ENCODE measurements around the gene CLNK.

CLNK gene

DNA sequence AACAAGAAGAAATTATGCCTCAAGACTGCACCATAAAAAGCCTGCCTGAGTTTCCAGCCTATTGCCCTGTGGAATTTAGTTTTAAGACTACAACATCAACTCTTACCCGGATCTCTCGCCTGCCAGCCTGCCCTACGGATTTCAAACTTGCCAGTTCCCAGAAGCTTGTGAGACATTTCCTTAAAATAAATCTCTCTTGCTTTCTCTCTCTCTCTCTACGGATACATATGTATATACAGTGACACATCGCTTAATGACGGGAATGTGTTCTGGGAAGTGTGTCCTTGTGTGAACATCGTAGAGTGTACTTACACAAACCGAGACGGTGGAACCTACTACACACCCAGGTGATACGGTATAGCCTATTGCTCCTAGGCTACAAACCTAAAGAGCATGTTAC lies 79.5 kb downstream of the CLNK start:
- no peak overlapping the region for H3K4me3 ChIP-seq (ENCODE audit: low read length)

DNA sequence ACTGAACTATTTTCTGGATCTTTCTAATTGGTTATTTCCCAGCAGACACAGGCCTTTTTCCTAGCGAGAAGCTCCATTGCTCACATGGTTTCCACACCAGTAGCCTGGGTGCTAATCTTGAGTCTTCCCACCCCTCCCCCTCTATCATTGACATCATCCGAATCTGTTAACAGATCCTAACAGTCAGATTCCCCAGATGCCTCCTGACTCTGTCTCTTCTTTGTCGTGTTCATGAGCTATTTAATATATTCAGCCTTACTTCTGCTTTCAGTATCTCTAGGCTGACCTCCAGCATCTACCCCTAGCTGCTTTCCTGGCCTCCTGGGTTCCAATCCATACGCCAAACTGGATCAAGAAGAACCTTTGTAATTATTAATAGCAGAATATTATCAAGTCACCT lies 85.0 kb downstream of the CLNK start:
- TF ChIP-seq ZNF274 (IDR thresholded peaks at IDR 0.05; ENCODE audit: low read depth, low read length) = no peak
- no peak overlapping the region for H3K4me3 ChIP-seq (ENCODE audit: low read length)

More for the DNA sequence above, 79.5 kb downstream of the CLNK start:
- TF ChIP-seq ZNF274 (IDR thresholded peaks at IDR 0.05; ENCODE audit: low read depth, low read length) = no peak

DNA sequence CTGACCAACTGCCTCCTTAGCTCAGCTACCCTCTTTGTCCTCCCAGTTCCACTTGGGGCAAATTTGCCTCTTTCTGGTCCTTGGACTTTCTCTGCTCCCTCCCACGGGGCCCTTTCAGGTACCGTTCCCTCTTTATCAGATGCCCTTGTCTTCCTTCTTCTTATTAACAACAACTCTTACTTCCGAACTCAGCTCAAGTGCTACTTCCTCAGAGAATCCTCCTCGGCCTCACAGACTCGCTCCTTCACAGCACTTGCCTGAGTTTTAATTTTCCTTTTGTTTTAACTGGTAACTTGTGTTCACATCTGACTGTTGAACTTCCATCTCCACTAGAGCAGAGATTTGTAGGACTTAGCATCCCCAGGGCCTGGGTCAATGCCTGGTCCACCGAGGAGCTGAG lies 85.7 kb downstream of the CLNK start:
- TF ChIP-seq ZNF274 (IDR thresholded peaks at IDR 0.05; ENCODE audit: low read depth, low read length) = no peak
- no peak overlapping the region for H3K4me3 ChIP-seq (ENCODE audit: low read length)

DNA sequence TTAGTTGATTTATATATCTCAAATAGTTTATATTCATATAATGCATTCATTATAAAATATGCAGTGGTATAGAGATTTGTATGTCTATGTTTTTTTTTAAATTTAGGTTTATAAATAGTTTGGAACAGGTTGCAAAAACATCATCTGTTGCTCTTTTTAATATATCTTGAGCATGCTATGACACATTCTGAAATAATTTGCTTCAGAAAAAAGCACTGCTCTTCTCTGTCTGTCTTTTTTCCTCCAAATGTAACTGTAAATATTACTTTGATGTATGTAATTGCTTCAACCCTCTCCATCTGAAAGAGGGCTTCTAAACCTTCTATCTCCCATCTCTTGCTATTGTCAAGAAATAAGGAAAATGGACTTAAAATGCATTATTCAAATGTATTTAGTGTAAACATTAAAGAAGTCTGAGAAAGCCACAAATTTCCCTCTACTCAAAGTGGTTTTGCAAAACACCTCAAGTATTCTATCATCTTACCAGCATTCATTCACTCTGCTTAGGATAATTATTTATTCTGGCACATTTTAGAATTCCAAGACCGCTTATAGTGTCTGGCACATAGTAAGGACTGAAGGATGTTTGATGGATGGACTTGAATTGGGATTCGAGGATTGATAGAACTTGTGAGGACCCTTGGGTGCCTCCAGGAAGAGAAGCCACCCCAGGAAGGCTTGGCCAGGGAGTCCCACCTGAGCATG lies 87.8 kb downstream of the CLNK start:
- no peak overlapping the region for H3K4me3 ChIP-seq (ENCODE audit: low read length)
- no peak for TF ChIP-seq ZNF274 (IDR thresholded peaks at IDR 0.05; ENCODE audit: low read depth, low read length)

DNA sequence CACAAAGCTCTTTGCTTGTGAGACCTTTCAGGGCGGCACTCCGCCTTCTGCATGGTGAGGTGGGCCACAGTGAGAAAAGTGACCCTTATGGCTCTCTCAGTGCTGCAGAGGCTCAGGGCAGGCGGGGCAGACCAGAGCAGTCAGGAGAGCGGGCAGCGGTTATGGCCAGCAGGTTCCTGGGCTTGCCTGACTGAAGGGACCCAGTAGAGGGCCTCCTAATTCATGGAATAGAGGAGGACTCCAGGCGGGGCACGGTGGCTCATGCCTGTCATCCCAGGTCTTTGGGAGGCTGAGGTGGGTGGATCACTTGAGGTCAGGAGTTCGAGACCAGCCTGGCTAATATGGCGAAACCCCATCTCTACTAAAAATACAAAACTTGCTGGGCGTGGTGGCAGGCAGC lies 91.4 kb downstream of the CLNK start:
- no peak overlapping the region for H3K4me3 ChIP-seq (ENCODE audit: low read length)
- no peak for TF ChIP-seq ZNF274 (IDR thresholded peaks at IDR 0.05; ENCODE audit: low read depth, low read length)

DNA sequence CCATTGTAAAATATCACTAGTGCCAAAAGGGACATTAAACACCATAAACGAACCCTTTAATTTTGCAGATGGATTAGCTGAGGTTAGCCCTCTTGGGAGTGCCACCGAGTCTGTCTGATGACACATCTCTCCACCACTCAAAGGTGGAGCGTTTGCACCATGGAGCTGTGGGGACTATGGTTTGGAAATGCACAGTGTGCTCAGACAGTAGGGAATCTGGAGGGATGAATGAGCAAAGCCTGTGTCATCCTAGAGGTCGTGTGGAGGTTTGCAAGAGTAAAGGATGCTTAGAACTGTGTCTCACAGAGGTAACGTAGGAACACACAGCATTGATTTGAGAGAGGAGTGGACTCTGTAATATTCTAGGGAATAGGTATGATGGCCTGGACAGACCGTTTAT lies 93.7 kb downstream of the CLNK start:
- TF ChIP-seq ZNF274 (IDR thresholded peaks at IDR 0.05; ENCODE audit: low read depth, low read length) = no peak
- H3K4me3 ChIP-seq (ENCODE audit: low read length) = no peak overlapping the region

DNA sequence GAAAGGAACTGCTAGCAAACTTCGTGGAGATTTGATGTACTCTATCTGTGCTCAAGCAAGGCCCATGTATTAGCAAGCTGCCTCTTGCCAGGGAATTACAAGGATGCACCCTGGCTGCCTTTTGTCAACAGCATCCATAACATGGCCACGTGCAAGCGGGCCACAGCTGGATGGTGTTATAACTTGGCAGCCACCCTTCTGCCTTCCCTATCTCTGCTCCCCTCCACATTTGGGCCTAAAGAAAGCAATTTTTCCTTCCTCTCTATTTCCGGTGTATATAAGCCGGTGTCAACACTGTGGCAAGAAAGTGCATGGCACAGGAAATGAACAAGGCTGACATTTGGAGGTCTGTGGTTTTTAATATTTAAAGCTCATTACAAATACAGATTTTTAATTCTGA lies 94.8 kb downstream of the CLNK start:
- H3K4me3 ChIP-seq (ENCODE audit: low read length) = no peak overlapping the region
- TF ChIP-seq ZNF274 (IDR thresholded peaks at IDR 0.05; ENCODE audit: low read depth, low read length) = no peak

DNA sequence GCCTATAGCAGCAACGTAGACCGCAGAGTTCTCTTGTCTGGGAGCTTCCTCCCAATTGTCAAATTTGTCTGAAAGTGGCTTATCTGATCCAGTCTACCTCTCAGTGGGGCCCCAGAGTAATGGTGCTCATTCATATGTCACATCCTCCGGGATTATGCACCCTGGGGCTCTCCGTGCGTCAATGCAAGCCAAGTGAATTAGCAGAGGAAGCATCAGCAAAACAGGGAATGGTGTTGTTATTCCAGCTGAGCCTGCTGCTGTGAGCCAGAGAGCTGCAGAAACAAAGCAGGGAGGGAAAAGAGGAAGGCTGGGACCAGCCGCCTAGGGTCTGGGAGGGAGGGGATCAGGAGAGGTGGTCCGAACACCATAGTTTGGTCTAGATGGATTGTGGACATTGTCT lies 95.2 kb downstream of the CLNK start:
- no peak for TF ChIP-seq ZNF274 (IDR thresholded peaks at IDR 0.05; ENCODE audit: low read depth, low read length)
- H3K4me3 ChIP-seq (ENCODE audit: low read length) = no peak overlapping the region

DNA sequence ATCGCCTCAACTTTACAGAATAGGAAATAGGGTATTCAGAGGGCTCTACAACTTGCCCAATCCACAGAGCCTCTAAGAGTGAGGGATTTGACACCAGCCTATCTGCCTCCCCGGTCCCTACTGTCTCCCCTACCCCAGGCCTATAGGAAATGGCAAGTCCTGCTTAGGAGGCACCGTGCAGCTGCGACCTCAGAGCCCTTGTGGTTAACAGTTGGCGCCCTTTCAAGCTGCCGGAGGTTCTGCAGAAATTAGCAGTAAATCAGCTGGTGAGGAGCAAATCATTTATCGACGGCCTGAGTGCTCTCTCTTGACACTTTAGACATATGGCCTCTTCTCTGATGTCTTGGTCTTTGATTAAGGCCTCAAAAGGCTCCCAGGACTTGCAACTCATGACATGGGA lies 96.9 kb downstream of the CLNK start:
- TF ChIP-seq ZNF274 (IDR thresholded peaks at IDR 0.05; ENCODE audit: low read depth, low read length) = no peak
- no peak overlapping the region for H3K4me3 ChIP-seq (ENCODE audit: low read length)

DNA sequence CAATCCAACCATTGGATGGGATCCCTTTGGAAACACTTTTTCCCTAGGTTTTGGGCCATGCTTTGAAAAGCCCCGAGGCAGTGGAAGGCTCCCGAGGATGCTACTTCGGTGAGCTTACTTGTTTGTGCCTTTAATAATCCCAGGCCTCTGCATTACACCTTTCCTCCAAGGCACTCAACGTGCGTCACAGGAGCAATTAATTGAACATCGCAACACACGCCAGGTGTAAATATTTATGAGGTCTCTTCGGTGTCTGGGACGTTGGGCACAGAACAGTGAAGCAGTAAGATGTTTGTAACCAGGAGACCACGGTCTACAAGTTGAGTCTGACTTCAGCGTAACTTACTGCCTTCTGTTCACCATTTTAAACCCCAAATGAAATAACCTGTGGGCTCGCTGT lies 97.3 kb downstream of the CLNK start:
- TF ChIP-seq ZNF274 (IDR thresholded peaks at IDR 0.05; ENCODE audit: low read depth, low read length) = no peak

DNA sequence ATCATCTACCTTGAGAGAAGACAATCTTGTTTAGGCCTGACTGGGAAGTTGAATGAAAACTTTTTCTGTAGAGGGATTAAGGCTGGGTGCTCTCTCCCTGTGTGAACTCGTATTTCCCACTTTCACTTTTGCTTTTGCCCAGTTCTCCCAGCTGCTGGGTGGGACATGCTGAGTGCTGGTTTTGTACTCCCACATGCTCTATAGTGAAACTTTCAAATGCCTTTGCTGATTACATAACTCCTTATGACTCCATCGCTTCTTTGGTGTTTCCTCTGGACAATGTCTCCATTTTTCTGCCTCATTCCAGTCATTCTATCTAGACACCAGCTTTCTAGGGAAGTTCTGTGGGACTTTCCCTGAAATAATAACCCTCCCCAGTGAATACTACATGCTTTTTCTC lies 100.5 kb downstream of the CLNK start:
- H3K4me3 ChIP-seq (ENCODE audit: low read length) = peak overlapping the region; percentile 26; the same call in 1 of the 2 replicates
- TF ChIP-seq ZNF274 (IDR thresholded peaks at IDR 0.05; ENCODE audit: low read depth, low read length) = no peak

More for the DNA sequence above, 97.3 kb downstream of the CLNK start:
- no peak overlapping the region for H3K4me3 ChIP-seq (ENCODE audit: low read length)

DNA sequence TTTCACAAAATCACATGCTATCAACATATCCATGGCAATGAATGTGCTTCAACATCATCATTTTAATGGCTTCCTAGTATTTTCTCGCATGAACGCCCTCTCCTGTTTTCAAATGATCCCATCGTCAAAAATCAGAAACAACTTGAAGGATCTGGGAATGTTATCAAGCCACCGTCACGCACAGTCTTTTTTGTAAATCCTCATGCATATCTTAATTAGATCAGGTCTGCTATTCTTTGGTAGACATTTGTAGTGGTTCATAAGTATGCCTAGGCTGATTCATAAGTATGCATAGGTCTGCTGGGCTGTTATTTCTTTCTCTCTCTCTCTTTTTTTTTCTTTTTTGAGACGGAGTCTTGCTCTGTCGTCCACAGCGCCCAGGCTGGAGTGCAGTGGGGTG lies 101.6 kb downstream of the CLNK start:
- no peak overlapping the region for H3K4me3 ChIP-seq (ENCODE audit: low read length)
- no peak for TF ChIP-seq ZNF274 (IDR thresholded peaks at IDR 0.05; ENCODE audit: low read depth, low read length)

DNA sequence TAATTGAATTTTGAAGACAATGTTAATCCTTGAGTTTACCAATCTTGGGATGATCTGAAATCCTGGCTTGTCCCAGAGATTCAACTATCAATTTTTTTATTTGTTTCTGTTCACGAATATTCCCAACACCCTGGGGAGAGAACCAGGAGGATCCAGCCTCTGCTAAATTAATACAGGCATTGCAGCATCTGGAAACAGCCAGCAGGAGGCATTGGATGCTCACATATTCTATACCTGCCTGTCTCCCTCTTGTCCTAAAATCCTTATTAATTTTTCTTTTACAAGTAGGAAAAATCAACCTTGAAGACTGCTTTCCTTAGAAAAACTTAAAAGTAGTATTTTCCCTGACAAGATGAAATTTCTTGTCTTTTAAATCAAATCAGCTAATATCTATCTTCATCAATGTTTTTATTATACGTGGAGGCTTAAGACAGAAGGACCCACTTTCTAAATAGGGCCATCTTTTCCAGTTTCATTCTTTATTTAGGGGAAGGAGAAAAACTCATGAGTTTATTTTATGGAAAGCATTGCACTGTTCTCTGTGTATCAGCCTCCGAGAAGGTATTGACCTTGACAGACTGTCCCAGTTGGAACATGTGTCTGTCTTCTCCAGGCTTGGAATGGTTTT lies 102.4 kb downstream of the CLNK start:
- TF ChIP-seq ZNF274 (IDR thresholded peaks at IDR 0.05; ENCODE audit: low read depth, low read length) = no peak
- H3K4me3 ChIP-seq (ENCODE audit: low read length) = no peak overlapping the region

DNA sequence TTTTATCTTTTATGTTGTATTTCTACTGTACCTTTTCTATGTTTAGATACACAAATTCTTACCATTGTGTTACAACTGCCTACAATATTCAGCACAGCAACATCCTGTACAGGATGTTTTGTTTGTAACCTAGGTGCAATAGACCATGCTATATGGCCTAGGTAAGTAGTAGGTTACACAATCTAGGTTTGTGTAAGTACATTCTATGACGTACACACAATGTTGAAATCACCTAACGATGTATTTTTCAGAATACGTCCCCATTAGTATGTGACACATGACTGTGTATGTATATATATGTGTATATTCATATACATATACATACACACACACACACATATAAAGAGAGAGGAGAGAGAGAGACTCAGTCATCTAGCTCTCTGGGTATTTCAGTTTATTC lies 103.5 kb downstream of the CLNK start:
- TF ChIP-seq ZNF274 (IDR thresholded peaks at IDR 0.05; ENCODE audit: low read depth, low read length) = no peak
- no peak overlapping the region for H3K4me3 ChIP-seq (ENCODE audit: low read length)

DNA sequence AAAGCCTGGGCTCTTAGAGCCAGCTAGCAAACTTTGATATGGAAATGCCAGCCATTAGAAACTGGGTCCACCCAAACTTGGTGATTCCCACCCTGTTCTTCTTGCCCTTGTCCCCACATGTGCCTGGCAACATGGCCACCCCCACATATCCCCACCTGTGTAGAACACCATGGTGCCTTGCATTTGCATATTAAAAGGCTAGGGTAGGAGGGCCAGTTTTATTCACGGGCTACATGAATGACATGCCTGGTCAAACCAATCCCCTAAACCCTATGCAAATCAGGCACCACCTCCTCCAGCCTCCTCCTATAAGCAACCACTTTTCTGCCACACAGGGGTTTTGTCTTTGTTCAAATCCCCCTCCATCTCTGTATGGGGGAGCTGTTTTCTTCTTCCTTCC lies 104.9 kb downstream of the CLNK start:
- no peak overlapping the region for H3K4me3 ChIP-seq (ENCODE audit: low read length)
- no peak for TF ChIP-seq ZNF274 (IDR thresholded peaks at IDR 0.05; ENCODE audit: low read depth, low read length)
